GM18861 (cell line): Measurements from ENCODE around the gene POLR1G.
A peak's percentile ranks its signal among the peaks of the same experiment; 100 is the strongest.
"Not testable (repeated sequence)": the region's sequence is repeated elsewhere in the genome, so short reads cannot be mapped to it uniquely, and the experiment has no call there.

Experiments
- ATAC-seq: cut with Tn5 transposase; IDR thresholded peaks from one replicate; pipeline ENCODE4 v1.9.1; 2021; ENCODE audit not compliant: unreplicated experiment

The POLR1G gene

DNA sequence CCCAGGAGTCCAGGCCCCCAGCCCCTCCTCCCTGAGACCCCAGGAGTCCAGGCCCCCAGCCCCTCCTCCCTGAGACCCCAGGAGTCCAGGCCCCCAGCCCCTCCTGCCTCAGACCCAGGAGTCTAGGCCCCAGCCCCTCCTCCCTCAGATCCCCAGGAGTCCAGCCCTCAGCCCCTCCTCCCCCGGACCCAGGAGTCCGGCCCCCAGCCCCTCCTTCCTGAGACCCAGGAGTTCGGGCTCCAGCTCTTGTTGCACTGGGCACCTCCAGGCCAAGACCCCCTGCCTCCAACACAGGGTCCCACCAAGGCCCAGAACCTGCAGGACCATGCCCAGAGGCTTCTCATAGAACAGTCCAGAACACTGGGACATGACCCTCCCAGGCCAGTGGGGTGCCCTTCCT is 13.5 kb downstream of the POLR1G start:
- no peak for ATAC-seq

DNA sequence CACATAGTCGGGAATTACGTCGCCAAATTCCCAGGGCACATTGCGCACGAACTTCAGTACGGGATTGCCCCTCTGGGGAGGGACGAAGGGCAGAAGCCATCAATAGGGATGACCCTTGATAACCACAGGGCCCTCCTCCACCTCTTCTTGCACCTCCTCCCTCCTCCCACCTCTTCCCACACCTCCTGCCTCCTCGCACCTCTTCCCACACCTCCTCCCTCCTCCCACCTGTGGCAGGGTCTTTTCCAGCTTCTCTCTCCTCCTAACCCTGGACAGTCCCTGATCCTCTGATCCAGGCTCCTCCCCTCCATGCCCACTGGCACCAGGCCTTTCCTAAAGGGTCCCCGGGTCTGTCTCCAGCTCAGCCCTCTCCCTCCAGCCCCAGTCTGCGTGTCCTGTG is 13.9 kb downstream of the POLR1G start:
- ATAC-seq, result no peak

GRCh38 chr19:45420871-45421270 is 14.4 kb downstream of the POLR1G start:
- no peak for ATAC-seq

GRCh38 chr19:45421947-45422498 is 15.6 kb downstream of the POLR1G start:
- no peak for ATAC-seq

DNA sequence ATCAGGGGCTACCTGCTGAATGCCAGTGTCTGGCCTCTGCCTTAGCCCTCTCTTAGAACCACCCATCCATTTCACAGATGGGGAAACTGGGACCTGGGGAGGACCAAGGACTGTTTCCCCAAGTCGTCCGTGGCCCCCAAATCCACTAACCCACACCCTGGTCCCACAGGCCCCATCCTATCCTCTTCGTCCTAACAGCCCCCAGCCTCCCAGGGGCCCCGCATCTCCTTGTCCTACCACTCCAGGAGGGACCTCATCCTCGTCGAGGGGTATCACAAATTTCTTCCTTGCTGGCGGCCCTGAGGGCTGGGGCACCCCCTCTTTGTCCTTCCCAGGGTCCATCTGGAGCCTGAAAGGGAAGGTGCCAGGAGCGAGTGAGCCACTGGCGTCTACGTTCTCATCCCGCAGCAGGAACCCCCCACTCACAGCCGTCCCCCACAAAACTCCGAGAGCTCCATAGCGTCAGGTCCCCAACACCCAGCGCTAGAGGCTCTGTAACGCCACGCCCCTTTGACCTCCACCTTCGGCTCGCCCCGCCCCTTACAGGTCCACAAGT is 16.7 kb downstream of the POLR1G start:
- no peak for ATAC-seq

DNA sequence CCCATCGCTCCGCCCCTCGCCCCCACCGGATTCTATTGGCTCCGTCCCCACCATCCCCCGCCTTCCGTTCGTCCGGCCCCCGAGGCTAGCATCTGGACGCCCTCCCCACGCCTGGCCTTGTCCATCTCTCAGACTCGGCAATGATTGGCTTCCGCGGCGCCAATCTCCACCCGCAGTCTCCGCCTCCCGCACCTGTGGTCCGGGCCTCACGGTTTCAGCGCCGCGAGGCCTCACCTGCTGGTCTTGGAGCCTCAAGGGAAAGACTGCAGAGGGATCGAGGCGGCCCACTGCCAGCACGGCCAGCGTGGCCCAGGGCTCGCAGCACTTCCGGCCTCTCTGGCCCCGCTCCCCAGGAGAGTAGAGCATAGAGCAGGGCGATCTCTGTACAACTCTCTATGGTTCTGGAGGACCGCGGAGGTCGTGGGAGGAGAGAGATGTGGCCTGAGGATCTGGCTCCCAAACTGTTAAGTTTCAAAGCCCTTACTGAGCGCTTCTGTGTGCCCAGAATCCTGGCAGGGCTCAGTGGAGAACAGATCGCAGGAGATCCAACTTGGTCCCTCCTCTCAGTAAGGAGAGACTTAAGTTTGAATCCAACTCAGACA is 17.2 kb downstream of the POLR1G start, which contains the start of gene ERCC1:
ERCC1 (minus strand) TSS at position 329 of the 602 bp plus-strand sequence. CDS start 543 bp downstream, outside the sequence.
- peak; percentile 39 for ATAC-seq

GRCh38 chr19:45424191-45425058 is 18.0 kb downstream of the POLR1G start:
- peak; percentile 5 for ATAC-seq

GRCh38 chr19:45428384-45429231 is 22.2 kb downstream of the POLR1G start:
- ATAC-seq, result no peak

- ATAC-seq, result not testable (repeated sequence)
Measured at GRCh38 chr19:45429896-45430295, 23.5 kb downstream of the POLR1G start.

DNA sequence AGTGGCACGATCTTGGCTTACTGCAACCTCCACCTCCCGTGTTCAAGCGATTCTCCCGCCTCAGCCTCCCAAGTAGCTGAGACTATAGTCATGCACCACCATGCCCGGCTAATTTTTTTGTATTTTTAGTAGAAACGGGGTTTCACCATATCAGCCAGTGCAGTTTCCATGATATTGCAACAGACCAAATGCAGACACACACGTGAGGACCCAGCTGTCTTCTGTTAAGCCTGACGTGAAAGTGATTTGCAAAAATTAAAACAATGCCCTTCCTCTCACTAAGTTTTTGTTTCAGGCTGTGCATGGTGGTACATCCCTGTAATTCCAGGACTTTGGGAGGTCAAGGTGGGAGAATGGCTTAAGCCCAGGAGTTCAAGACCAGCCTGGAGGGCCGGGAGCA is 24.6 kb downstream of the POLR1G start:
- ATAC-seq, result not testable (repeated sequence)

DNA sequence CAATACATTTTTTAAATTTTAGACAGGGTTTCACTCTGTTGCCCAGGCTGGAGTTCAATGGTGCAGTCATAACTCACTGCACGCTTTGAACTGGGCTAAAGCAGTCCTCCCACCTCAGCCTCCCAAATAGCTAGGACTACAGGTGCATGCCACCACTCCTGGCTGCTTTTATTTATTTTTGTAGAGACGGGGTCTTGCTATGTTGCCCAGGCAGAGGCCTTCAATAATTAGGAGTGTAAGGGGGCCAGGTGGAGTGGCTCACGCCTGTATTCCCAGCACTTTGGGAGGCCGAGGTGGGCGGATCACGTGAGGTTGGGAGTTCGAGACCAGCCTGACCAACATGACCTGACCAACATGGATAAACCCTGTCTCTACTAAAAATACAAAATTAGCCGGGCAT is 26.1 kb downstream of the POLR1G start:
- ATAC-seq, result not testable (repeated sequence)

- ATAC-seq, result no peak
Measured at GRCh38 chr19:45437328-45437727, 30.9 kb downstream of the POLR1G start.

DNA sequence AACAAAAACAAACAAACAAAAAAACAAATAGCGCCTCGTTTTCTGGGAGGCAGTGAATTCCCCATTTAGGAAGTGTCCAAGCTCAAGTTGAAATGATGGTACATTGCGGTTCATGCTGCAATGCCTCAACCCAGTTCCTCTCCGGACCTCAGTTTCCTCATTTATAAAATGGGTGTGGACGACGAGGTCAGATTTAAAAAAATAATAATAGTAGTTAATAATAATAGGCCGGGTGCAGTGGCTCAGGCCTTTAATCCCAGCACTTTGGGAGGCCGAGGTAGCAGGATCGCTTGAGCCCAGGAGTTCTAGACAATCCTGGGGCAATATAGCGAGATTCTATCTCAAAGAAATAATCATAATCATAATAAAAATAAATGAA is 32.7 kb downstream of the POLR1G start:
- no peak for ATAC-seq

GRCh38 chr19:45439569-45440258 is 33.3 kb downstream of the POLR1G start:
- peak; percentile 46 for ATAC-seq

GRCh38 chr19:45440259-45440638 is 33.8 kb downstream of the POLR1G start:
- ATAC-seq, result no peak

GRCh38 chr19:45440873-45441654 is 34.6 kb downstream of the POLR1G start:
- no peak for ATAC-seq

GRCh38 chr19:45442408-45442777 is 35.9 kb downstream of the POLR1G start:
- ATAC-seq, result no peak

DNA sequence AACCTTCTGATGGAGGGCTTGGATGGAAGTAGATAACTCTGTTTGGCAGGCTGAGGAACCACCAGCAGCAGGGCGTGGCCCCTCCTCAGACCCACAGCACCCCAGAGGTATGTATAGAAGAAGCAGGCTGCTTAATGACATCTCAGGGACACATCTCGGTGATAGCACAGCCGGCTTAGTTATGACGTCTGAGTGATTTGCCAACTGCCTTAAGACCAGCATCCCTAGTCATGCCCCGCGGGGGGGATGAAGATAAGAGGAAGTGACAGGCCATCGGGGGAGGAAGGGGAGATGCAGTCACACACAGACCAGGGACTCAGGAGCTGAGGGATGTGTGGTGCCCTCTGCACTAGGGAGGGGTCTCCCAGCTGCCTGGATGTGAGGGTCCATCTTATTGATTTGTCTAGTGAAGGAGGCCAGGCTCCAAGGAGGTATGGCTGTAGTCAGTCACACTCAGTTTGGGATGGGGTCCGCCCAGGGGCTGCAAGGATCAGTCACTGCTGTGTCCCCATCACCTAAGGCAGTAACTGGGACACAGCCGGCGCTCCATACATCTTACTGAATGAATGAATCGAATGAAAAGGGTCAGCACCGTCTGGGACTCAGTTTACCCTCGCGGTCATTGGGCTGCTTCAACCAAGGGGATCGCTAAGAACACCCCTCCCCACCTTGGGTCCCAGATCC is 36.5 kb downstream of the POLR1G start:
- ATAC-seq, result no peak
